Epidermal melanocyte (primary cell): ENCODE results near the gene DENR.
"Not testable (repeated sequence)": the region's sequence is repeated elsewhere in the genome, so short reads cannot be mapped to it uniquely, and the experiment has no call there.

Source experiments
- DNase-seq: peaks from one replicate; pipeline ENCODE4 v3.0.0; 2011; ENCODE audit warnings: low spot score; ENCODE audit not compliant: insufficient read length

The DENR gene, protein sequence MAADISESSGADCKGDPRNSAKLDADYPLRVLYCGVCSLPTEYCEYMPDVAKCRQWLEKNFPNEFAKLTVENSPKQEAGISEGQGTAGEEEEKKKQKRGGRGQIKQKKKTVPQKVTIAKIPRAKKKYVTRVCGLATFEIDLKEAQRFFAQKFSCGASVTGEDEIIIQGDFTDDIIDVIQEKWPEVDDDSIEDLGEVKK

DNA sequence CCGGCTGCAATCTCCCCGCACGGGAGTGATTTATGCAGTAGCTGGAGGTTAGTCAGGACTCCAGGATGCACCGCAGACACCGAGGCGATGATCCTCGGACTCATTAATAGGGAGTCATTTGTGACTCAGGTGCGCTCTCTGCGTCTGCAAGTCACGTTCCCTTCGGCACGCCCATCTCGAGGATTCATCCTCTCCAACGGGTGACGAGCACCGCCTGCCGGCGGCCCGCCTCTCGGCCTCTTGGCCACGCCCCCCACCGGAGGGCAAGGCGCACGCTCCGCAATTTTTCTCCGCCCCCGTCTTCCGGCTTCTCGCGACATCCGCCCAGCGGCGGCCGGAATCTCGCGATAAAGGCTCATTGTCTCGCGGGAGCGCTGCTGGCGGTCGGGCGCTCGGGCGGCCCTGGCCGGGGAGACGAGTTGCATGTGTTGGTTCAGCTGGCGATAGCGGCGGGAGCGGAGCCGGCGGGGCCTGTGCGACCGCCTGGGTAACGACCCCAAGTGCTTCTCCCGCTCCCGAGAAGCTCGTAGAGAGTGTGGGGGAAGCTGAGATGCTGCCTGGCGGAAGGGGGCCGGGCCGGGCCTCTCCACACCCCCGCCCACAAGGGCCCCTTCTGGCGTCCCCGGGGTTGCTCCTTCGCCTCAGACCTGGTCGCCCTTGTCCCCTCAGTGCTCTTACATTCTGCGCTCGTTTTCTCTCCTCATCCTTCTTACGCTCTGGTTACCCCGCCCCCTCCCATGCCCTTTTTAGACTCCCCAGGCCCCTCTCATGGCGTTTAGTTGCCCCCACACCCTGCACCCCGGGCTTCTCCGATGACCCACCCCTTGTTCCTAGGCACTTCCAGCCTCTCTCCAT is at the start of gene DENR:
Gene DENR (plus strand): TSS at position 361 of the 855 bp plus-strand sequence. CDS start 878 bp downstream, outside the sequence.
- DNase-seq, result peak; percentile 83

DNA sequence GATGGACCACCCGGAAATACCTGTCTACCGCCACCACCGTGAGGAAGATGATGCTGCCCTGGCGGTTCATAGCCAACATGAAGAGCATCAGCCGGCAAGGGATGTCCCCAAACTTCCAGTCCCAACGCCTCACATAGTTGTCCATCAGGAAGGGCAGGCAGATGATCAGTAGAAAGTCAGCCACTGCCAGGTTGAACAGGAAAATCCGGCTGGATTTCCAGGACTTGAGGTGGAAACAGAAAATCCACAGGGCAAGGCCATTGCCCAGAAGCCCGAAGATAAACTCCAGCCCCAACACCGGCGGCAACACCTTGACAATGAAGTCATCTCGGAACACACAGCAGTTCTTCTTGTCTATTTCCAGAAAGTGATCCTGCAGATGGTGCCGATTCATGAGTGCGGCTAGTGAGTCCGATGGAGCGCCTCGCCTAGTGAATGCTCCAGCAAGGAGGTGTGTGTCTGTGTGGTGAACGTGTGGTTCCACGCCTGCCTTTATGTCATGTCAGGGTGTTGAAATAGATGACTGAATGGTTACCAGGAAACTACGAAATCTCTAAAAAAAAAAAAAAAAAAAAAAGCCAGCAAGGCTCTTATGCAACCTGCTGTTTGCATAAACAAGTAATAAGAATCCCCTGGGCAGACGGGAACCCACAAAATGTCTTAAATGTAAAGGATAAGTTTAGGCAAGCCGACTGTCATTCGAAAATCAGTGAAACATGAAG is 49.6 kb upstream of the DENR start, which contains the start of gene HCAR2:
Gene HCAR2 (minus strand): TSS at position 468 of the 722 bp plus-strand sequence. CDS start 74 bp downstream, at position 394.
- not testable (repeated sequence) for DNase-seq

DNA sequence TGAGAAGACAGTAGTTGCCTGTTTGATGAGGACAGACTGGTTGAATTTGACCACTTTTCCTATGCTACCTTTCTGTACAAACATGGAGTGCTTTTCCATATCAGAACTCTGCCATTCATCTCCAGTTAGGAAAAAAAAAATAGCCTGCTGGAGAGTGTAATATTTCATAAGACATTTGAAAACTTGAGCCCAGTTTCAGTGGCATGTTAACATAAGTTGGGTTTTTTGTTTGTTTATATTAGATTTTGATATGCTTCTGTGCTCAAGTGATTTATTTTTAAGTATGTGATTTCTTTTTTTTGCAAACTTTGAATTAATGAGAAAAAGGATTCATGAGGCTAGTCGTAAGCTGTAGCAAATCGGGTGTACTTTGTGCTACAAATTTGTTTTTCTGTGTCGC is 48.8 kb upstream of the DENR start:
- DNase-seq, result not testable (repeated sequence)

DNA sequence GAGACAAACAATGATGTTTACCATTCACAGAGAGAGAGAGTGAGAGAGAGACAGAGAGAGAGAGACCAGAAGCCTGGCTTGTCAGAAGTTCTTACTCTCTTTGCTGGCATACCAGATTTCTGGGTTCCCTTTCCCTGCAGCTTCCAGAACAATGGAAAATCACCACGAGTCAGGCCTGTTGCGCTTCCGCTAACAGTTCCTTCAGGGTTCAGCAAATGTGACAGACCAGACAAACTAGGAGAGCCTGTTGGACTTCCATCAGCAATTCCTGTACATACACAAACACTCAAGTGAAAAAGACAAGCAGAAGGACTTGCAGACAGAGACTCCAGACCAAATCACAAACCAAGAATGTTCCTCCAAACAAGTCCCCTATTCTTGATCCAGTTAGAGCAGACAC is 43.3 kb upstream of the DENR start:
- DNase-seq, result not testable (repeated sequence)

DNA sequence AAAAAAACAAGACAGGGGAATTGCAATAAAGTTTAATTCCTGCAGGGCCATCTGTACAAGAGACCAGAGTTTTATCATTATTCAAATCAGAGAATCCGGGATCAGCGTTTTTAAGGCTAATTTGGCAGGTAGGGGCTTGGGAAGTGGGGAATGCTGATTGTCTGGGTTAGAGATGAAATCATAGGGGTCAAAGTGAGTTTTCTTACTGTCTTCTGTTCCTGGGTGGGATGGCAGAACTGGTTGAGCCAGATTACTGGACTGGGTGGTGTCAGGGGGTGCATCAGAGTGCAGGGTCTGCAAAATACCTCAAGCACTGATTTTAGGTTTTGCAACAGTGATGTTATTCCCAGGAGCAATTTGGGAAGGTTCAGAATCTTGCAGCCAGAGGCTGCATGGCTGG is 42.3 kb upstream of the DENR start:
- DNase-seq, result not testable (repeated sequence)

DNA sequence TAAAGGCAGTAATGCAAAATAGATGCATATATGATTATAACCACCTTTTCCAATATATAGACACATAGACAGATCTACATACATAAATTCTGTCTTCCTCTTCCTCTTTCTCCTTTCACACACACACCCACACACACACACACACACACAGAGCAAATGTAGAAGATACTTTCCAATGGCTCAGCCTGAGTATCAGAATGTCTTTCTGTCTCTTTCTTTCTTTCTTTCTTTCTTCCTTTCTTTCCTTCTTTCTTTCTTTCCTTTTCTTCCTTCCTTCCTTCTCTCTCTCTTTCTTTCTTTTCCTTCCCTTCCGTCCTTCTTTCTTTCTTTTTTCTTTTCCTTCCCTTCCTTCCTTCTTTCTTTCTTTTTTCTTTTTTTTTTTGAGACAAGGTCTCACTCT is 41.4 kb upstream of the DENR start:
- DNase-seq, result not testable (repeated sequence)

DNA sequence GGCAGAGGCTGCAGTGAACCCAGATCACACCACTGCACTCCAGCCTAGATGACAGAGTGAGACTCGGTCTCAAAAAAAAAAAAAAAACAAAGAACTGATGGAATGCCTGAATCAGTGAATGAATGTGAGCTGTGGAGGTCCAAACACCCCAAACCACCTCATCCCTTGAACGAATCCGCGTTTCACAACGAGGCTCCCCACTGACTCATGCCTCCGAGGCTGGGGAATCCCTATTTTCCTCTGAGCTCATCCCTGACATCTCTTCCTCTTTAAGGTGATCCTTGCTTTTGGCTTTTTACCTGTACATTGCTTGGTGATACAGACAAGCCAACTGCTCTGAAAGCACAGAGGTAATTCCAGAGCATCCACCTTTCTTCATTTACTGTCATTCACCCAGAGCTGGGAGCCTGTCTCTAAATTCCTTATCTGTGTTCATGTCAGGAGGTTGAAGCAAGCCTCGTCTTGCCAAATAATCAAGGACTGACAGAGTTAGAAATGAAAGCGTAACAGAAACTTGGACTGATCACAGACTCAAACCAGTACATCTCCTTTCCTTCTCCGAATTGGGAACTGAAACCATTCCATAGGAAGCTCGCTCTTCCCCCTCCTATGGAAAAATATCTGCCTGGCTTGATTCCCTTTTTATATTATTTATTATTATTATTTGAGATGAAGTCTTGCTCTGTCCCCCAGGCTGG is 39.0 kb upstream of the DENR start:
- not testable (repeated sequence) for DNase-seq

DNA sequence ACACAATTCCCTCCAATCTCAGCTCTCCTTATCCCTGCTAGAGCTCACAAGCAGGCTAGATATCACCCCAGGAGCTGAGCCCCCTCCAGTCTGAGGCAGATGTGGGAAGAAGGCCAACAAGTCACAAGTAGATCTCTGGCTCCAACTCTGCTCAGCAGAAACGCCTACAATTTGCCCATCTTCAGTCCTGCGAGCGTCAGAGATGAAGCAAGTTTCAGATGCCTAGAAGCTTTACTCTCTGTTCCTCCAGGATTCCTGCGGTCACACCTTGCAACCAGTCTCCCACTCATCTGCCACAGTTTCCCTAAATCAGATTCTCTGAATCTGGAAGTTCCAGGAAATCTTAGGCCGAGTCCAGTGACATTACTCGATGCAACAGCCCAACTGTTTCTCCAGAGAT is 37.4 kb upstream of the DENR start:
- not testable (repeated sequence) for DNase-seq

DNA sequence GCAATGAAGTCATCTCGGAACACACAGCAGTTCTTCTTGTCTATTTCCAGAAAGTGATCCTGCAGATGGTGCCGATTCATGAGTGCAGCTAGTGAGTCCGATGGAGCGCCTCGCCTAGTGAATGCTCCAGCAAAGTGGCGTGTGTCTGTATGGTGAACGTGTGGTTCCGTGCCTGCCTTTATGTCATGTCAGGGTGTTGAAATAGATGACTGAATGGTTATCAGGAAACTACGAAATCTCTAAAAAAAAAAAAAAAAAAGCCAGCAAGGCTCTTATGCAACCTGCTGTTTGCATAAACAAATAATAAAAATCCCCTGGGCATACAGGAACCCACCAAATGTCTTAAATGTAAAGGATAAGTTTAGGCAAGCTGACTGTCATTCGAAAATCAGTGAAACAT is 36.0 kb upstream of the DENR start, which contains the start of gene HCAR3:
Gene HCAR3 (minus strand): TSS at position 154 of the 400 bp plus-strand sequence. CDS start 74 bp downstream, at position 80.
- DNase-seq, result not testable (repeated sequence)

DNA sequence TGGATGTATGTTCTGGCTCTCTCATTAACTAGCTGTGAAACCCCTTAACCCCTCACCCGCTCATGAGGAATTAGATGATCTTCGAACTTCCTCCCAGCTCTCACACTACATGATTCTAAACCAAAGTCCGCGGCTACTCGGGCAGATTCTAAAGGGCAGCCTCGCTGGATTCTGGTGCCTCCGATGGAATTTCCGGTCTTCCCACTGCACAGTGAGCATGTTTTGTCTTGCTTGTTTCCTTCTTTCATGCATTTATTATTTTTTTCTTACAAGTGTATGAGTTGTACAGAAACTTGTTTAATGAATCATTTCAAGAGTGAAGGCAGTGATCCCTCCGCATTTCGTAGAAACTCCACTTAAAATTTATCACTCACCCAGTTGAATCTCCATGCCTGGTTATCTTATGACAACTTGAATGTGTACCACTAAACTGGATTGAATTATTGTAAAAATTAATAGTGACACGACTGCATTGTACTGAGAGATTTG is 31.5 kb upstream of the DENR start:
- no peak for DNase-seq

DNA sequence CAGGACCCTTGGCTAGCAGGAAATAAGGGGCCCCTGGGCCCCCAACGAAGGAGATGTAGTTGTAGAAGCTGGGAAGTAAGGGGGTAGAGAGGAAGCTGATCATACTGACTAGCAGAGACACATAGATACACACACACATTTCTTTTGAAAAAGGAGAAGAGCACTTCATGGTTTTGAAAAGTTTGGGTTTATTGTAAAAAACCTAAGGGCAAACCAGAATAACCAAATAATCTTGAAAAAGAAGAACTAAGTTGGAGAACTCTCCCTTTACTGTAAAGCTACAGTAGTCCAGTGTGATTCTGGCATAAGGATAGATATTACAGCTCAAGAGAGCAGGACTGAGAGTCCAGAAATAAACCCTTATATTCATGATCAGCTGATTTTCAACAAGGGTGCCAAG is 30.2 kb upstream of the DENR start:
- no peak for DNase-seq

DNA sequence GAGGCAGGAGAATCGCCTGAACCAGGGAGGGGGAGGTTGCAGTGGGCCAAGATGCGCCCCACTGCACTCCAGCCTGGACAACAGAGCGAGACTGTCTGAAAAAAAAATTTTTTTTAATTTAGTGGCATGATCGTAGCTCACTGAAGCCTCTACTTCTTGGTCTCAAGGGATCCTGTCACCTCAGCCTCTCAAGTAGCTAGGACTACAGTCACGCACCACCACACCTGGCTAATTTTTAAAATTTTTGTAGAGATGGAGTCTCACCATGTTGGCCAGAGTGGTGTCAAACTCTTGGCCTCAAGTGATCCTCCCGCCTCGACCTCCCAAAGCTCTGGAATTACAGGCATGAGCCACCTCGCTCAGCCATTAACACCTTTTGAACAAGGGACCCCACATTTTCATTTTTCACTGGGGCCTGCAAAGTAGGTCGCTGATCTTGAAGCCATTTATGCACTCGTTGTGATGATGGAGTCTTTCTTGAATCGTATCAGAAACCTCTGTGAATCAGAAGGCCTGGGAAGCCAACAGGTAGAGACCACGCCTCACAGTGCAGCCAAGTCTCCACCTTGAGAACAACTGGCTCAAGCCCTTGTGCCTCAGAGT is 27.9 kb upstream of the DENR start:
- no peak for DNase-seq

DNA sequence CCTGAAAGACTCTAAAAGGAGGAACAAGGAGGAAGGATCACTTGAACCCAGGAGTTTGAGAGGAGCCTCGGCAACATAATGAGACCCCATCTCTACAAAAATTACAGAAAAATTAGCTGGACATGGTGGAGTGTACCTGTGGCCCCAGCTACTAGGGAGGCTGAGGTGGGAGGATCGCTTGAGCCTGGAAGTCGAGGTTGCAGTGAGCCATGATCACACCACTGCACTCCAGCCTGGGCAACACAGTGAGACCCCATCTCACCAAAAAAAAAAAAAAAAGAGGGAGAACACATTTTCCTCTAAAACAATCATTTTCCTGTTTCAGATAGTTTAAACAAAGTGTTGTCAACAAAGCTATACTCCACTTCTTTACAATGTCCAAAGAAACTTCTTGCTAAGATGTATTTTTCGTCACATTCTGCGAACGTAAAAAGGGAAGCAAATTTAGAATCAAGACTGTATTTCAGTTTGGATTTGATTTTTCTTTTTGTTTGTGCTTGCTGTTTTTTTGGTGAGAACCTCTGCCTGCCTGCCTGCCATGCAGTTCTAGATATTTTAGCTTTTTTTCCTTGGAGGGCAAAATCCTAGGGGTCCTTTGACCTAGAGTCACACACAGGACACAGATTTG is 27.1 kb upstream of the DENR start:
- no peak for DNase-seq

DNA sequence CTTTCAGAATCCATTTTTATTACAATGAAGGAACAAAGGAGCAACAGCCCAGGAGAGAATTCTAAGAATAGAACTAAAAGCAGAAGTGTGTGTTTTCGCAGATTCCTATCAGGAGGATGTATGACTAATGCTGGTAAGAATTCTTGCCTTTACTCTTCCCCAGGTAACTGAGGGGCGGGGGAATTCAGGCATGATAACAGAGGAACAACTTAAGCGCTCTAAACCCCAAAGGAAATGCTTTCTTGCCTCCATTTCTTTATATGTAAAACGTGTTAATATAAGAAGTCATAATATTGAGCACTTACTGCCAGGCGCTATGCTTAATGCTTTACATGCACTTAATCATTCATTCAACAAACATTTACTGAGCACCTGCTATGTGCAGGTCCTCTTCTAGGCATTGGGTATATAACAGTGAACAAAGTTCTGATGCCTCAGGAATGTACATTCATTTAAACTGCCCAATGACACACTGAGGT is 26.5 kb upstream of the DENR start:
- no peak for DNase-seq

DNA sequence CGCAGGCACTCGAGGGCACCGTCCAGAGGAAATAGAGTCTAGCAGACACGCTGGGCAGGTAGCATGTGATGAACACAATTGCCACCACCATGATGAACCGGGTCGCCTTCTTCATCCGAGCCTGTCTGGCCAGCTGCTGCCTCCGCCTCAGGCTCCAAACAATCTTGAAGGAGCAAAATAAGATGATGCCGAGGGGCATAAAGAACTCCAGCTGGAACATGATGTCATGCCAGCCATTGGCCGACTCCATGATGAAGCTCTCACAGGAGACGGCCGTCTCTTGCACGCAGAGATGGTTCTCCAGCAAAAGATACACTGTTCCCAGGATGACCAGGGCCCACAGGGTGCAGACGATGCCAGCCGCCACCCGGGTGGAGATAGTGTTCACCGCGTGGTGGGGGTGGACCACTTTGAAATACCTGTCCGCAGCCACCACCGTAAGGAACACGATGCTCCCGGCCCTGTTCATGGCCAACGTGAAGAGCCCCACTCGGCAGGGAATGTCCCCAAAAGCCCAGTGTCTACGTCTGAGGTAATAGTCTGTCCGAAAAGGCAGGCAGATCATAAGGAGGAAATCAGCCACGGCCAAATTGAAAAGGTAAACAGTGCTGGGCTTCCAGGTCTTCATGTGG is 22.9 kb upstream of the DENR start:
- no peak for DNase-seq

DNA sequence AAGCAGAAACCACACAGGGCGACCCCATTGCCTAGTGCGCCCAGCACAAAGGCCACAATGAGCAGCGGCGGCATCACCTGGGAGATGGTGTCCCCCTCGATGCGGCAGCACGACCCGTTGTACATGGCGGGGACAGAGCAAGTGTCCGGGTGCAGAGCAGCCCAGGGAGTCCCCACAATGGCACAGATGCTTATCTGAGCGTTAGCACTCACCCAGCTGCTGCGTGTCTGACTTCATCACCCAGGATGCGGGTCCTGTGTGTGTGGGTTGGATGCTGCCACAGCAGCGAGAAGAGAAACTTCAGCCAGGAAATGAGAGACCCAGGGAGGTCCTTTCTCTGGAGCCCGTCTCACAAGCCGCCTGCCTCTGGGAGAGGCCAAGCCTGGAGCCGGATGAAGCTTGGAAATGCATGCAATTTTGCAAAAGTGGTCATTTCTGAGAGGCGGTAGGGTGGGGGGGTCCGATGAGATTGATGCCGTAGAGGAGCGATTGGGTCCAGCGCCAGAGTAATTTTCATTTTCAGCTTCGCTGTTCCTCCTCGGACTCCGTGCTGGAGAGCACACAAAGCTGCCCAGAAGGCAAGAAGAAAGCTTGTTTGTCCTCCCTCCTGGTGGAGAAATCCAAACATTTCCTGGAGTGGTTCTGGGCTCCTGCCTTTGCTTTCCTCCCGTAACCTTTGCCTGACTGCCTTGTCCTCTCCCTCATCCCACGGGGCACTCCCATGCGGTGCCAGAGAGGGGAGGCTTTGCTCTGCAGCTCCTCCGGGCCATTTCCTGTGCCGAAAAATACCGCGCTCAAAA is 22.2 kb upstream of the DENR start, which contains the start of gene HCAR1:
Gene HCAR1 (minus strand): TSS at position 630 of the 800 bp plus-strand sequence. CDS start 505 bp downstream, at position 125.
- DNase-seq, result no peak

DNA sequence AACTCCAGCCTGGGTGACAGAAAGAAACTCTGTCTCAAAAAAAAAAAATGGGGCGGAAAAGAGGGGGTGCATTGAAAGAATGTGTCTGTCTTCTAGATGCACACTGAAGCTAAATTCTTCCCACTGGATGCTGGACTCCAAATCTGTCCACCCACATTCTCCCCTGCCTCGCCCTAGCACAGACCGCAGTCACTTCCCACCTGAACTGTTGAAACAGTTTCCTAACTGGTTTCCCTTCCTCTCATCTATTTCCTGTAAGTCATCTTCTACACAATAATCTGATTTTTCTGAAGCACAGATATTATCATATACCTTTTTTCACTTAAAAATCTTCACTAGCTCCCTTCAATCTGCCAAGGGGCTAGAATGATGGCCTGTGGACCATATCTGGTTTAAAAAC is 20.5 kb upstream of the DENR start:
- DNase-seq, result no peak

DNA sequence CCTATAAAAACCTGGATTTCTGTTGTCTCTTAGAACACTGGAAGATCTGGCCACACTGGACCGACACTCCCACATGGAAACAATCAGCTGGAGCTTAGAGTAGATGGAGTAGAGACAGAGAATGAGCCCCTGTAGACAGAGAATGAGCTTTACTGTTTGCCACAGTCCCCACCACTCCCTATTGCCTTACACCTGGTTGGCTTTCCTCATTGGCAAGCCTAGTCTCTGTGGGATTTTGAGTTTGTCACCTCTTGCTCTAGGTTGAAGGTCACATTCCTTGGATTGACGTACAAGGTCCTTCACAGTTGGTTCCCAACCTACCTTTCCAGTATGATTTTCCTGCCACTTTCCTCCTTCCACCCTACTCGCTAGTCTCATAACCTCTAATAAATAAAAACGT is 20.0 kb upstream of the DENR start:
- DNase-seq, result no peak

DNA sequence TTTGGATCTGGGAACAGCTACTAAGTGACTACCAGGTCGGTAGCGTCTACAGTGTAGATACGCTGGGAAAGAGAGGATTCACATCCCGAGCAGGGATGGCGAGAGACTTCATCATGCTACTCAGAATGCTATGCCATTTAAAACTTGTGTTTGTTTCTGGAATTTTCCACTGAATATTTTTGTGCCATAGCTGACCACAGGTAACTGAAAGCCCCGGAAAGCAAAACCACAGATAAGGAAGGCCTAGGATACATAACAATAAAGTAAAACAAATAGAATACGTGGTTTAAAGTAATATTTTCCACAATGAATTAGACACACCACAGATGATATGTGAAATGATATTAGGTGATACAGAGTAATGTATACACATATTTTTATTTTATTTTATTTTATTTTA is 14.1 kb upstream of the DENR start:
- no peak for DNase-seq
